Activated T-cell treated with anti-CD3 and anti-CD28 coated beads, Interleukin-2, amount 50 U/mL, for 1 hour (primary cell): ENCODE measurements around the gene SELENOI.
"Not testable (repeated sequence)": the region's sequence is repeated elsewhere in the genome, so short reads cannot be mapped to it uniquely, and the experiment has no call there.

ENCODE experiments used
- DNase-seq: peaks from one replicate; pipeline ENCODE4 v3.0.0-alpha.2; 2020

The SELENOI gene

DNA sequence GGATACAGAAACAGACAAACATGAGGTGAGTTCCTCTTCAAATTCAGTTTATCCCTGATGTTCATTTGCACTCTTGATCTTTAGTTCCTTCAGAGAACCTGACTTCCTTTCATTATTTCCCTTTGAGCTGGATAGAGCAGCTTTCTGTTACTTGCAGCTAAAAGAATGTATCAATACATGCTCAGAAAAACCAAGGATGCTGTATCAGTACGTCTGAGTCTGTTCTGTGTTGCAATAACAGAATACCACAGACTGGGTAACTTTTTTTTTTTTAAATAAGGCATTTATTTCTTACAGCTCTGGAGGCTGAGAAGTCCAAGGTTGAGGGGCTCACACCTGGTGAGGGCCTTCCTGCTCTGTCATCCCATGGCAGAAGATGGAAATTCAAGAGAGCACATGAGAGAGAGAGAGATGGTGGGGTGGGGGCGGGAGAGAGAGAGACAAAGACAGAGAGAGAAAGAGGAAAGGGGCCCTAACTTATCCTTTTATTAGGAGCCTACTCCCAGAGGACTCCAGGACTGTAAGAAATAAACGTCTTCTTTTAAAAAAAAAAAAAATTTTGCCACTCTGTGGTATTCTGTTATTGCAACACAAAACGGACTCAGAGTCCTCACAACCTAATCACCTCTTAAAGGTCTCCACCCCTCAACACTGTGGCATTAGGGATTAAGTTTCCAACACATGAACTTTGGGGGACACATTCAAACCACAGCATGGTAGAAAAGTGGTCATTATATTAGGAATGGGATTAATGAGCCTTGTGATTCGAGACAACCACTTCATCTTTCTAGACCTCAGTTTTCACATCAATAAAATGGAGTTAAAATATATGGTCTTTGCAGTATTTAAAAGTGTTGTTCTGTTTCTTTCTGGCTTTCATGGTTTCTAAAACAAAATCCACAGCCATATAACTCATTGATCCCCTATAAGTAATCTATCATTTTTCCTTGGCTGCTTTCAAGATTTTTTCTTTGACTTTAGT is 18.4 kb upstream of the SELENOI start:
- DNase-seq: no peak

DNA sequence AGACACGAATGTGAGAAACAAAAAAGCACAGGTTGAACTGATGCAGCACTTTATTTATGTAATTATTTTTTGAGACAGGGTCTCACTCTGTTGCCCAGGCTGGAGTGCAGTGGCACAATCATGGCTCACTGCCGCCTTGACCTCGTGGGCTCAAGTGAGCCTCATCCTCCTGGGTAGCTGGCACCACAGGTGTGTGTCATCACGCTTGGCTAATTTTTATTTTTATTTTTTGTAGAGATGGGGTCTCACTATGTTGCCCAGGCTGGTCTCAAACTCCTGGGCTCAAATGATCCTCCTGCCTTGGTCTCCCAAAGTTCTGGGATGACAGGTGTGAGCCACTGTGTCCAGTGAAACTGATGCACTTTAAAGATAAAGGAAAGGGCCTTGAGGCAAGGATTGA is 16.9 kb upstream of the SELENOI start:
- DNase-seq: not testable (repeated sequence)

DNA sequence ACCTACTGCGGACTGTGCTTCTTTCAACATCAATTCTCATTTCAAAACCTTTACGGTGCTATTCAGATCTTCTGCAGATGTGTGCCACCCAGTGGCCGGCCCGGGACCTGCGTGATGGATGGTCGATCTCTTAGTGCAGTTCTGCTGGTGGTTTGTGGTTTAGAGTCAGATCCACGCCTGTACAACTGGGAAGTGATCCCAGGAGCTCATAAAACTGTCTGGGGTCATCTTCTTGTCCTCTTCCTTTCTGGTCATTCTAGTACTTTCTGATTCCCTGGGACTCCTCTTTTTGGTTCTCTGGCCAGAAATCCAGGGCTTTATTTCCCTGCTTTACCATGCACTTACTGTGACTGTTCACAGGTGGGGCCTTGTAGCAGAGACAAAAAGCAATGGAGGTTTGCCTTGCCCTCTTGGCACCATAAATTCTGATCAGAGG is 15.8 kb upstream of the SELENOI start:
- peak; percentile 82 for DNase-seq

DNA sequence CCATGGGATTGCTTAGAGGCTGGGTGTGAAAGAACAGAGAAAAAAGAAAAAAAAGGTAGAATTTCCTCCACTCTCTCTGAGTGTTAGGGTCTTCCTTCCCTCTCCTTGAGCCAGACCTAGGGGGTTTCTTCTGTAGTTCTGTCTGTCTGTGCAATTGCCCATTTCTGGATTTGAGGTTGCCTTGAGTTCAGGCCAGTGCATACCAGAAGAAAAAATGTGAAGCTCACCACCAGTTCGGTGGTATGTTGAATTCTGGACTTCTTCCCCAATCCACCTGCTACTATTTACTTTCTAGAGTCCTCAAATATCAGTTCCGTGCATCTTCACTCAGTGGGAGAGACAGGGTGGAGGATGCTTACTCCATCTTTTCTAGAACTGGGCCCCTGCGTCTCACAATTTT is 15.3 kb upstream of the SELENOI start:
- DNase-seq: no peak

DNA sequence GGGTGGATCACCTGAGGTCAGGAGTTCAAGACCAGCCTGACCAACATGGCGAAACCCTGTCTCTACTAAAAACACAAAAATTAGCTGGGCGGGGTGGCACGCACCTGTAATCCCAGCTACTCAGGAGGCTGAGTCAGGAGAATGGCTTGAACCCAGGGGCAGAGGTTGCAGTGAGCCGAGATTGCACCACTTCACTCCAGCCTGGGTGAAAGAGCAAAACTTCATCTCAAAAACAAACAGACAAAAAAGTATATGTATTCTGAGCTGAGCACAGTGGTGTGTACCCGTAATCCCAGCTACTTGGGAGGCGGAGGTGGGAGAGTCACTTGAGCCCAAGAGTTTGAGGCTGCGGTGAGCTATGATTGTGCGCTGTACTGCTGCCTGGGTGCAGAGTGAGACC is 14.6 kb upstream of the SELENOI start:
- not testable (repeated sequence) for DNase-seq

DNA sequence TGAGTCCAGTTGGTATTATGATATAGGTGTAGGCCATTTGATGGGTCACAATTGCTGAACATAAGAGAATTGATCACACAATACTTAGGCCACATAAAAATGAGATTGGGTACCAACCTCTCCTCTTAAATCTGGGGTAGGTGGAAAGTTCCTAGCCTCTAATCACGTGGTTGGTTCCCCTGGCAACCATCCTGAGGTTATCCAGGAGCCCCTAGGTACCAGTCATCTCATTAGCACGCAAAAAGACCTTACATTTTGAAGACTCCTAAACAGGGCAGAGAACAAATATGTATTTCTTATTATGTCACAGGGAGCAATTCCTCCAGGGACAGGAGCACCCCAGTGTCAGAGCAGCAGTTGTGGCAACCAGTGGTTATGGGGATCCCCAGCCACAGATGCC is 12.7 kb upstream of the SELENOI start:
- no peak for DNase-seq

DNA sequence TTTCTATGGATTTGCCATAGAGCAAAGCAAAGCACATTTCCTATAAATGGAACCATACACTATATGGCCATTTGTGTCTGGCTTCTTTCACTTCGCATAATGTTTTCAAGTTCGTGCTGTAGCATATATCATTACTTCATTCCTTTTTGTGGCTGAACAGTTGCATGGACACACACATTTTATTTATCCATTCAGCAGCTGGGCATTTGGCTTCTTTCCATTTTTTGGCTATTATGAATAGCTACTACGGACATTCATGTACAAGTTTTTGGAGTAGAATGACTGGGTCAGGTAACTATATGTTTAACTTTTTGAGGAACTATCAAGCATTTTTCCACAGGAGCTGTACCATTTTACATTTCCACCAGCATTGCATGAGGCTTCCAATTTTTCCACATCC is 10.7 kb upstream of the SELENOI start:
- DNase-seq: no peak

DNA sequence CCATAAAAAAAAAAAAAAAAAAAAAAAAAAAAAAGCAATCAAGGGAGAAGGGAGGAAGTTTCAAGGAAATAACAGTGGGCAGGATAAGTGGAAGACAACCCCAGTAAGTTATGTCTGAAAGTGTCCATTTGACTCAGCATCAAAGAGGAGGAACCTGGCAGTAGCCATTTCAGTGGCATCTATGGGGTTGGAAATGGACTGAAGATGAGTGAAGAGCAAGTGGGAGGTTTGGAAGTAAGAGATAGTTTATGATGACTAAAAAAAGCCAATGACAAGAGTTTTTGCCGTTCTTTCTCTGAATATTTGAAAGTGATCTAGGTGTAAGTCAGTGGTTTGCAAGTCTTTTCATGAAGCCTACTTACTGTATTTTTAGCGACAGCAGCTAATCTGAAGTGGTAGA is 9.2 kb upstream of the SELENOI start:
- DNase-seq: no peak

DNA sequence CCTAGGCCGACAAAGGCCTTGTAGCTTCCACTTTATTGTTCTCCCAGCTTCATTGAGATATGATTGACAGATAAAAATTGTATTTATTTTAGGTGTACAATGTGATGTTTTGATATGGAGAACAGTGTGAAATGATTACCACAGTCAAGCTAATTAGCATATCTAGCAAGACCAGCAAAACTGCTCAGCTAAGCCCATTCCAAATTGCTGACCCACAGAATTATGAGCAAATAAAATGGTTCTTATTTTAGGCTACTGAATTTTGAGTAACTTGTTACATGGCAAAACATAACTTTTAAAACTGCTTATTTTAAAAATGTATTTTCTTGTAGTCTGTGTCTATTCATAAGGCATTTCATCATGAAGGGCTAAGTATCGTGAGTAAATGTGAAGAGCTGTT is 8.6 kb upstream of the SELENOI start:
- no peak for DNase-seq

DNA sequence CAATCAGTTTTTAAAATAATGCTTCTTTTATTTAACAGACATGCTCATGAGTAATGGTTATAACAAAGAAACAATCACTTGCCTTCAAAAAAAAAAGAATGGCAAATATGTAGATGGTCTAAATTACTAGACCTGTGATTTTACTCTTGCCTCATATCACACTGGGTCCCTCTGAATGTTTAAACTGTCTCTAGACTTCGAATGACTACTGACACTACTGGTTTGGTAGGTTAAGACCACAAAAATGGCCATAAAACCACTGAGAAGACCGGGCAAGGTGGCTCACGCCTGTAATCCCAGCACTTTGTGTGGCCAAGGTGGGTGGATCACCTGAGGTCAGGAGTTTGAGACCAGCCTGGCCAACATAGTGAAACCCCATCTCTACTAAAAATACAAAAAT is 5.1 kb upstream of the SELENOI start:
- DNase-seq: no peak

DNA sequence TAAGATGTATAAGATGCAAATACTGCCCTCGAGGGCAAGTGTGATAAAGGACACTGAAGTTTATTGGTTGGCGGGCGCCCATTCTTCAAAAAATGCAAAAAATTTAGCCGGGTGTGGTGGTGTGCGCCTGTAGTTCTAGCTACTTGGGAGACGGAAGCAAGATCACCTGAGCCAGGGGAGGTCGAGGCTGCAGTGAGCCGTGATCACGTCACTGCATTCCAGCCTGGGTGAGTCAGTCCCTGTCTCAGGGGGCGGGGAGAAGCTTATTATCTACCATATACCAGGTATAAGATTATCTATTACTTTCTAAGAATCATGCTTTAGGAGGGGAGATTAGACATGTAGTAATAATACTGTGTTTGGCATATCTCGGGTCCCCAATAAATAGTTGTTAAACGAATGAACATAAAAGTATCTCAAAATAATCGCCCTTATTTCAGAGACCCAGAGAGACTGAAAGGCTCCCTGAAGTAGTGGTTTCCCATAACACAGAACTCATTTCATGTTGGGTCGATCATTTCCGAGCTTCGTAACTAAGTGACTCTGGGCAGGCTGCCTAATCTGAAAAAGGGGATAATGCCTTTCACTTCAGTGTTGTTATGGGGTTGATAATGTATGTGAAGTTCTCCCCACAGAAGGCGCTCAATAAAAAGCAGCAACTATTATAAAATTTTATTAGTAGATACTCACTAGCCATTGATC is 1.2 kb upstream of the SELENOI start:
- DNase-seq: peak; percentile 32

DNA sequence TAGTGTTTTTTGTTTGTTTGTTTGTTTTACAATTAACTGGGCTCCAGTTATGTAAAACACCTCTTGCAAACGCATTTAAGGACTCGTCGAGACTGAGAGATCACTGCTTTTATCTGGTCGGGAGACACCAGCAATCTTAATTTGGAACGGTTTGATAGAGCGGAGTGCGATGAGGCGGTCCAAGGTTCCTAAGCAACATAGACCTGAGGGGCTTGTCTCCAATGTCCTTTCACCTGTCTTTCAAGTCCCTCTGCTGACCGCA is 729 bp upstream of the SELENOI start:
- no peak for DNase-seq

DNA sequence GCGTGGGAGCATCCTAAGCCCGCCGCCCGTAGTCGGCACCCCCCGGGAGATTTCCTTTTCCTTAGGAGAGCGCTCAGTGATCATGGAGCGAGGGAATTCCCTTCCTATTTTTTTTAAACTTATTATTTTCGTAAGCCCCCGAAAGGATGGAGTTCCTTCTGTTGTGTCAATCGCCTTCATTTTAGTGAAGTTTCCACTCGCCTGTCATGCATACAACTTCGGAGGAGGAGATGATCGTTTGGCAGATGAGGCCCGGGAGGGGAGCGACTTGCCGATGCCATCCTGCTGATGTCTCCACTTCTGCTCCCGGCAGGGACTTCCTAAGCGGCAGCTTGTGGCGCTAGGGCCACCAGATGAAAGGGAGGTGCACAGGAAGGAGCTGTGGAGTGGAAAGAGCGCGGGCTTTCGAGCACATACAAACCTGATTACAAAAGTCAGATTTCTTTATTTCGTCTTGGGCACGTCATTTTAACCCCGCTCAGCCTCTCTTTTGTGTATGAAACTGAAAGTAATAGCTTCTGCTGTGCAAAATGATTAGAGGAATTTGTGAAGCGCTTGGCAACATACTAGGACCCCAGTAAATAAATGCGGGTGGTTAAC is 611 bp downstream of the SELENOI start, which contains the start of gene ADGRF3:
TSS of gene ADGRF3 (minus strand) at position 336 of the 600 bp plus-strand sequence. CDS start 555 bp downstream, outside the sequence.
- DNase-seq: peak; percentile 68

DNA sequence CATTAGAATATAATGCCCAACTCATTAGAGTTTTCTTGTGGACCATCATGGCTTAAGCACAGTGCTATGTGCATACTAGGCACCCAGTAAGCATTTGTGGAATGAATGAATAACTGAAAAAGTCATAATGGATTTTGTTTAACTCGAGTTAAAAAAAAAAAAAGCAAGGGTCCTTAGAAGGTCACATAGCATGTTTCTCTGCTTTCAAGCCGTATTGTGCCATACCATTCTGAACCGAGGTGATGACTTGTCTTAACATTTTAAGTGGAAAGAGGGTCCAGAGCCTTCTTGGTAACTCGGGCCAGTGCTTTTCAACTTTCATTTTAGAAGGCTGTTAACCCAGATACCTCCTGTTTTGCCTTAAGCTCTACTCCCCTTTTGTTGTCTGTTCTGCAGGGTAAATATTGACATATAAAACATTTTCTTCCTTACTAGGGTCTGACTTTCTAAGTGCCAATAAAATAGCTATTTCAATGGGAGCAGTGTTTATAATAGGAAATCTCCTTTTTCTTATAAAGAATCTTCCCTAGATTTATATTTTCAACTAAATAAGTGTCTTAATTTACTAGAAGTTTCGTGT is 1.4 kb downstream of the SELENOI start:
- DNase-seq: no peak

DNA sequence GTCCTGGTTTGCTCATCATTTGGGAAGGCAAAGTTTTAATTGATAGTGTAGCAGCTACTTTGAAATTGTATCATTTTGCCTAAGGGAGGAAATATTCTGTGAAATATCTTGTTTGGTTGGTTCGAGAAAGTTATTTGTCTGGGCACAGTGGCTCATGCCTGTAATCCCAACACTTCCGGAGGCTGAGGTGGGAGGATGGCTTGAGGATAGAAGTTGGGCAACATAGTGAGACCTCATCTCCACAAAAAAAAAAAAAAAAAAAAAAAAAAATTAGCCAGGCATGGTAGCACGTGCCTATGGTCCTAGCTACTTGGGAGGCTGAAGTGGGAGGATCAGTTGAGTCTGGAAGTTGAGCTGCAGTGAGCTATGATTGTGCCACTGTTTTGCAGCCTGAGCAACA is 3.7 kb downstream of the SELENOI start:
- DNase-seq: no peak

DNA sequence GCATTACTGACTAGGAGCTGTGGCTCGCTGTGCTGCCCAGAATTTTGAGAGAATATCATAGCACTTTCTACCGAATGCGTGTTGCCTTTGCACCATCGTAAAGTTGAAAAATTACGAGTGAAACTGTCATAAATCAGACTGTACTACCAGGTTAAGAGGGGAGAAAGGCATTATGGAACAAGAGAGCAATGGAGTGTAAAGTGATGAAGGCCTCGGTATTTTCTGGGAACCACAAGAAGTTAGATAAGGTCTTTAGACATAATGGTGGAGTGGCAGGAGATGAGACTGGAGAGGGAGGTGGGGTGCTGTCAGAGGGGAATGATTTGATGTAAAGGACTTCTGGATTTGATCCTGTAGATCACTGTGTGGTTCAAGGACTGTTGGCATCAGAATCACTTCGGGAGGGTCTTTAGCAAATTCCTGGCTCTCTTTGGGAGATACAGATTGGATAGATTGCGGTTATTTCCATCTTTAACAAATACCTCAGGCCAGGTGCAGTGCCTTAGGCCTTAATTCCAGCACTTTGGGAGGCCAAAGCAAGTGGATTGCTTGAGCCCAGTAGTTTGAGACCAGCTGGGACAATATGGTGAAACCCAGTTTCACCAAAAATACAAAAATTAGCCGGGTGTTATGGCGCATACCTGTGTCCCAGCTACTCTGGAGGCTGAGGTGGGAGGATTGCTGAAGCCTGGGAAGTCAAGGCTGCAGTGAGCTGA is 5.6 kb downstream of the SELENOI start:
- DNase-seq: no peak

DNA sequence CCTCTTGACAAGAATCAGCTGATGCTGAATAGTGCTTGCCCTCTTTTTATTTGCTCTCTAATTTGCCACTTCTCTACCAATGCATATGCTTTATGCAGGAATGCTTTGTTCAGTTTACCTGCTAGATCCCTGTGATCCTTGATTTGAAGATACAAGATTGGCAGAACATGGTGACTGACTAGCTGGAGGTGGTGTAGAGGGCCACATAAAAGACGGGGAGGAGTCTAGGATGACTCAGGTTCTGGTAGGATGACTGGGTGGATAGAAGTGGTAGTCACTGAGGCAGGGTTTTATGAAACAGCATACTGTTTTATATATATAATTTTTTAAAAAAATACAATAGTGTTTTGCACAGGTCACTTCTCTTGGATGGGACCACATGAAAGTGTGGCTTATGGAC is 6.9 kb downstream of the SELENOI start:
- DNase-seq: no peak

DNA sequence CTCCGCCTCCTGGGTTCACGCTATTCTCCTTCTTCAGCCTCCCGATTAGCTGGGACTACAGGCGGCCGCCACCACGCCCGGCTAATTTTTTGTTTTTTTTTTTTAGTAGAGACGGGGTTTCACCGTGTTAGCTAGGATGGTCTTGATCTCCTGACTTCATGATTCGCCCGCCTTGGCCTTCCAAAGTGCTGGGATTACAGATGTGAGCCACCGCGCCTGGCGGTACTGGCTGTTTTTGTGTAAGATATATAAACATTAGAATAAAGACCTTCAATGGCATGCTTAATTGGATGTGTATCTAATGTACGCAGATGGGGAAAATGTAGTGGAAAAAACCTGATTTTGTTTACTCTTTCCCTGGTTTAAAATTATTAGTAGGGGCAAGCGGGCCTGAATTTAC is 8.5 kb downstream of the SELENOI start:
- DNase-seq: not testable (repeated sequence)

DNA sequence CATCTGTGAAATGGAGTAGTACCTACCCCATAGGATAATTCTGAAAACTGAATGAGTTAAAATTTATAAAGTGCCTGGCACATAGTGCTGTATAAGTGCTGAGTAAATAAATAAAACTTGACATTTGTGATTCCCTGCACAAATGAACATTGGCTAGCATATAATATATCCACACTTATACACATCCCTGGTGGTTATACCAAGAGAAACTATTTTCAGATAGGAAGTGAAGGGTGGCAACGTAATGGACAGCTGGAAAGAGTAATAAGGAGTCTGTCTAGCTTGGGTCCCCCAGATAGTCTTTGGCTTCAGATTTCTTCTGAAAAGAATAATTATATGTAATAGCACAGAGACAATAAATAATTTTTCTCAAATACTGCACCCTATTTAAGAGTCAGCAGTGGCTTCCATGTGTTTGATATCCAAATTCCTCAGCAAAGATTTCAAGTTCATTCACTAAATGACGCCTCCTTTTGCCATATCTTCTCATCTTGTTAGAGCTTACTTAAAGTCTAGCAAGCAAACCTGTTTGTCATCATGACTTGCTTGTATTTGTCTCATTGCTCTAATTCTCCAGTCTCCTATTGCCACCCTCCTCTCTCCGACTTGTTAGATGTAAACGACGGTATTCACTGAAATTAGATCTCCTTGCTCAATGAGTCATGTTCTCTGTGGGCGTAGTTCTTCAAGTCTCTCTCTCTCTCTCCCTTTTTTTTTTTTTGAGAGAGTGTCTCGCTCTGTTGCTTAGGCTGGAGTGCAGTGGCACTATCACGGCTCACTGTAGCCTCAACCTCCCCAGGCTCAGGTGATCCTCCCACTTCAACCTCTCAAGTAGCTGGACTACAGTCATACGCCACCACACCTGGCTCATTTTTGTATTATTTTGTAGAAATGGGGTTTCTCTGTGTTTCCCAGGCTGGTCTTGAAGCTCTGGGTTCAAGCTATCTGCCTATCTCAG is 9.4 kb downstream of the SELENOI start:
- no peak for DNase-seq

DNA sequence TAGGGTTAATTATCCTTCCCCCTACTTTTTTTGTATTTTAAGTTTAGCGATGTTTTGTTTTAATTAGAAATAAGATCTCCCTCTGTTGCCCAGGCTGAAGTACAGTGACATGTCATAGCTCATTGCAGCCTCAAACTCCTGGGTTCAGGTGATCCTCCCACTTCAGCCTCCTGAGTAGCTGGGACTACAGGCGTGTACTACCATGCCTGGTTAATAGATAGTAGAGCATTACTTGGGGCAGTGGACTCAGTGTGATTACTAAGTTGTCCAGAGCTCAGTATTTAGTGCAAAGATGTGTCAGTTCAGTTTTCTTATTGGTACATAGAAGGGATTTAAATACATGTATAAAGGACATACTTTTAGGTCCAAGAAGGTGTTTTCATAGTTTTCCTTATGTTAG is 10.2 kb downstream of the SELENOI start:
- no peak for DNase-seq

DNA sequence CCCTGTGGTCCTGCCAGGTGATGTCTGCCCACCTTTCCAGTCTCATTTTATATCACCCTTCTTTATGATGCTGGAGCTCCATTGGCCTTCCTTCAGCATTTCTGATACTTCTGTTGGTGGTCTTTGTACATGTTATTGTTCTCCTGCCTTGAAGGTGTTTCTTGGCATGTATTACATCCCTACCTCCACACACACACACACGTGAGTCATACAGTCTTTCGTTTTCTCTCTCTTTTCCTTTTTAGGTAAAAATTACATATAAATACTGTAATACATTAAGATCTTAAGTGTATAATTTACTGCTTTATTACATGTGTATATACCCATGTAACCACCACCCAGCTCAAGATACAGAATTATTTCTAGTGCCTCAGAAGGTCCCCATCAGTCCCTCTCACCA is 10.8 kb downstream of the SELENOI start:
- DNase-seq: no peak
